Measurements from ENCODE around the gene UBA6.

UBA6 gene

GRCh38 chr4:67723341-67723740 lies 22.4 kb upstream of the UBA6 start:
- no peak for DNase-seq (ENCODE audit: low read depth)
- no peak for TF ChIP-seq CTCF (IDR thresholded peaks at IDR 0.05; ENCODE audit: low read depth, low read length, missing control alignments)
- no peak overlapping the region for H3K4me3 ChIP-seq (ENCODE audit: low read depth, low read length)

GRCh38 chr4:67721770-67722597 lies 21.0 kb upstream of the UBA6 start:
- no peak for DNase-seq (ENCODE audit: low read depth)
- TF ChIP-seq CTCF (IDR thresholded peaks at IDR 0.05; ENCODE audit: low read depth, low read length, missing control alignments), result no peak
- H3K4me3 ChIP-seq (ENCODE audit: low read depth, low read length), result no peak overlapping the region

- no peak overlapping the region for H3K4me3 ChIP-seq (ENCODE audit: low read depth, low read length)
- DNase-seq (ENCODE audit: low read depth), result no peak
- no peak for TF ChIP-seq CTCF (IDR thresholded peaks at IDR 0.05; ENCODE audit: low read depth, low read length, missing control alignments)
Observed at GRCh38 chr4:67721315-67721769, 20.4 kb upstream of the UBA6 start.

- no peak for DNase-seq (ENCODE audit: low read depth)
- TF ChIP-seq CTCF (IDR thresholded peaks at IDR 0.05; ENCODE audit: low read depth, low read length, missing control alignments), result no peak
- H3K4me3 ChIP-seq (ENCODE audit: low read depth, low read length), result no peak overlapping the region
Observed at GRCh38 chr4:67719953-67720617, 19.1 kb upstream of the UBA6 start.

- no peak for TF ChIP-seq CTCF (IDR thresholded peaks at IDR 0.05; ENCODE audit: low read depth, low read length, missing control alignments)
- no peak overlapping the region for H3K4me3 ChIP-seq (ENCODE audit: low read depth, low read length)
- no peak for DNase-seq (ENCODE audit: low read depth)
Observed at GRCh38 chr4:67718848-67719247, 17.9 kb upstream of the UBA6 start.

- no peak for TF ChIP-seq CTCF (IDR thresholded peaks at IDR 0.05; ENCODE audit: low read depth, low read length, missing control alignments)
- H3K4me3 ChIP-seq (ENCODE audit: low read depth, low read length), result no peak overlapping the region
- DNase-seq (ENCODE audit: low read depth), result no peak
Observed at GRCh38 chr4:67717586-67717985, 16.6 kb upstream of the UBA6 start.

All from GM12864 (cell line).